Ammon's horn (tissue), 1 donor: ENCODE measurements around the gene ACAN.

Source experiments
- DNase-seq: peaks from one replicate; pipeline ENCODE4 v3.0.0-alpha.2; 2016; ENCODE audit warnings: low spot score

The ACAN gene

DNA sequence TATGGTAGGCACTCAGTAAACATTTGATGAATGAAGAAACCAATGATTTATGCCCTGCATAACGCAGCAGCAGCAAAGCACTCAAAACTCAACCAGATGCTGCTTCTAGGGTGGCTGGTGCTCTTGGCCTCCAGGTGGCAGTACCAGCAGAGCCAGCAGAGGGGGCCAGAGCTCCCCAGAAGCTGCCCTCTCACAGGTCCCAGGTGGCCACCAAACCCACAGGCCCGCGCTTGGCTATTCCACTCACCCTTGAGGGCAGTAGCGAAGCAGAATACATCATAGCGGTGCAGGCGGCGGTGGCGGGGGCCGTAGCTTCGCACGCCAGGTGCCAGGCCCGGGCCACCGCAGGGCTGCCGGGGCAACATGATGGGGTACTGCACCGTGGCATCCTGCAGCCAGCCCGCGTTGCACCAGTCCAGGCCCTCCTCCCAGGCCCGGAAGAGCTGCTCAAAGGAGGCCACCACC is 75.5 kb downstream of the ACAN start:
- DNase-seq: no peak

DNA sequence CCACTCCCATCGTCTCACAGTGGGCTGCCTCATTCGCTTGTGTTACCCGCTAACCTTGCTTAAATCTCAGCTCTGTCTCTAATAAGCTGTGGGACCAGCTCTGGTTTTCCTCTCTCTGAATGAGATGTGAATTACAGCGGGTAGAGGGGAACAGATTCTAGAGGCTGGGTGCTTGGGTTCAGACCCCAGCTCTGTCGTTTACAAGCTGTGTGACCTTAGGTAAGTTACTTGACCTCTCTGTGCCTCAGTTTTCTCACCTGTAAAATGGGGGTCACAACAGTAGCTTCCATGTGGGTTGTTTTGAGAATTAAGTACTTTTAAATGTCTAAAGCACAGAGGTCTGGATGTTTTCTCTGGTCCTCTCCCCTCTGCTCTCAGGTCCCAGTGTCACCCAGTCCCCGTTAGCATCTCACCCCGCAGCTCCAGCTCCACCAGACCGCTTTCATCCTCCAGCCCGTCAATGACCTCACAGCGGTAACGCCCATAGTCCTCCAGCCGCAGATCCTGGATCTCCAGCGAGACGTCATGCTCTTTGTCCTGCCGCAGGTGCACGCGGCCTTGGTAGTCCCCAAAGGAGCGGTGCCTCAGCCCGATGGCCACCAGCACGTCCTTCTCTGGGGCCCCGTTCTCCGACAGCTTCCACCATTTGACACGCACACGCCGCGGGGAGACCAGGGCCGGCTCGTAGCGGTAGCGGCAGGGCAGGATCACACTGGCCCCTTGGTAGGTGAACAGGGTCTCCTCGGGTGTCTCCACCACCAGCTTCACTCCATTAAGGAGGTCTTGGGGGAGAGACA is 77.9 kb downstream of the ACAN start:
- no peak for DNase-seq

DNA sequence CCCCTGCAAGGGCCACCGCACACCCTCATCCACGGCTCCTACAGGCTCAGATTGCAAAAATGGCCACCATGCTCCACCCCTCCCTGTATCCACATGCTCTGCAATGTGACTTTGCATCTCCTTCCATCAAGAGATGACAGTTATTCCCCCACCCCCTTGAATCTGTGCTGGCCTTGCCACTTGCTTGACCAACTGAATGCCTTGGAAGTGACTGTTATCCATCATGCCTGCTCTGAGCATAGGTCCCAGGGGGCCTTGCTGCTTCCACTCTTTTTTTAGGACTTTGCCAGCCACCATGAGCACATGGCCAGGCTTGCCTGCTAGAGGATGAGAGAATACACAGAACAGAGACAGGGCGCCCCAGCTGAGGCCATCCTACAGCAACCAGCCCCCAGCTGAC is 78.5 kb downstream of the ACAN start:
- no peak for DNase-seq

DNA sequence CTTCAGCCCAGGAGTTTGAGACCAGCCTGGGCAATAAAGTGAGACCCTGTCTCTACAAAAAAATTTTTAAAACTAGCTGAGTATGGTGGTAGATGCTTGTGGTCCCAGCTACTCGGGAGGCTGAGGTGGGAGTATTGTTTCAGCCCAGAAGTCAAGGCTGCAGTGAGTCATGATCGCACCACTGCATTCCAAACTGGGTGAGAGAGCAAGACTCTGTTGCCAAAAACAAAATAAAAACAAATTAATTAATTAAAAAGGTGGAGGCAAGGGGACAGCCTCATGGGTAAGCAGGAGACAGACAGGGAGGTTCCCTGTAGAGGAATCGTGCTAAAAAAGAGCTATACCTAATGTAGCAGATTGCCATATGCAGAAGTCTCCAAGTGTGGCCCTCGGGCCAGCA is 79.5 kb downstream of the ACAN start:
- DNase-seq: no peak

DNA sequence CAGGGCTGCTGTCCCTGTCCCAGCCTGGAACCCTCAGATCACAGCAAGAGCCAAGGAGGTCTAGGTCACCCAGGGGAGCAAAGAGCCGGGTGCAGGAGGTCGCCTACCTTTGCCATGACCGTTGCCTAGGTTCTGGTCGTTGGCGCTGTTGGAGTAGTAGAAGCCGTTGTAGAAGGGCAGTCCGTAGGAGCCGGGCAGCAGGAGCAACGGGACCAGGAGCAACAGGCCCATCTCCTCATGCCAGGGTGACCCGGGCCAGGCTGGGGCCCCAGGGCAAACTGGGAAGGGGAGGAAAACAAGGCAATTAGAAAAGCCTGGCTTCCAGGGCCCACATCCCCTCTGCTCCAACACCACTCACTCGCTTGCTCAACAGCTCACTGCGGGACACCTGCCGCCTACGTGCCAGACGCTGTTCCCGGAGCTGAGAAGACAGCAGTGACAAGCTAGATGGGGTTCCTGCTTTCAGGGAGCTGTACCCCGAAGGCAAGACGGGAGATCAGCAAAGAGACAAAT is 83.9 kb downstream of the ACAN start:
- DNase-seq: no peak

DNA sequence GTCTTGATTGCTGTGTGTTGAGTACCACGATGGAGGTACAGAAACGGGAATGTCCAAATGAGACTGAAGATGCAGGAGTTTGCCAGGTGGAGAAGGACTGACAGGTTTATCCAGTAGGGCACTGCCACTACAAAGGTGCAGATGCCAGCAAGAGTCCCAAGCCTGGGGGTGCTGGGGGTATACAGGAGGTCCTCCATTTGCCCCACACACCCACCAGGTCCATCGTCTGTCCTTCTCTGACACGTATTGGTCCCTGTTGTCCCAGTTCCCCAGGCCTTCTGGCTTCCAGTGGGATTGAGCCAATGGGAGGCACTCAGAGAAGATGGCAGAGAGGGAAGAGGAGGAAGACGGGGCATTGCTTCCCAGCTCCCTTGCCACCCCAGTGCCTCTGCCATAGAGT is 85.5 kb downstream of the ACAN start:
- no peak for DNase-seq

DNA sequence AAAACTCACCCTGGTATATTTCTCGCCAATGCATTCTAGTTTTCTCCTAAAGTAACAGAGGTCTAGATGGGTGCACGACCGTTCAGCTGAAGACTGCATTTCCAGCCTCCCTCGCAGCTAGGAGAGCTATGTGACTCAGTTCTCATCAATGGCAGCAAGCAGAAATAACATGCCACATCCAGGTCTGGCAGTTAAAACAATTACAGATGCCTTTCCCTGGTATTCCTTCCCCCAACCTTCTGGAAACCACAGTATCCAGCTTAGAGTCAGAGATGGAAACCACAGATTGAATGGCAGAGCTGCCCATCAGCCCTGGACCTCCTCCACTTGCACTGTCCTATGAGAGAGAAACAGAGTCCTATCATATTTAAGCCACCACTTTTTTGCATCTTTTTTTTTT is 87.3 kb downstream of the ACAN start:
- no peak for DNase-seq

DNA sequence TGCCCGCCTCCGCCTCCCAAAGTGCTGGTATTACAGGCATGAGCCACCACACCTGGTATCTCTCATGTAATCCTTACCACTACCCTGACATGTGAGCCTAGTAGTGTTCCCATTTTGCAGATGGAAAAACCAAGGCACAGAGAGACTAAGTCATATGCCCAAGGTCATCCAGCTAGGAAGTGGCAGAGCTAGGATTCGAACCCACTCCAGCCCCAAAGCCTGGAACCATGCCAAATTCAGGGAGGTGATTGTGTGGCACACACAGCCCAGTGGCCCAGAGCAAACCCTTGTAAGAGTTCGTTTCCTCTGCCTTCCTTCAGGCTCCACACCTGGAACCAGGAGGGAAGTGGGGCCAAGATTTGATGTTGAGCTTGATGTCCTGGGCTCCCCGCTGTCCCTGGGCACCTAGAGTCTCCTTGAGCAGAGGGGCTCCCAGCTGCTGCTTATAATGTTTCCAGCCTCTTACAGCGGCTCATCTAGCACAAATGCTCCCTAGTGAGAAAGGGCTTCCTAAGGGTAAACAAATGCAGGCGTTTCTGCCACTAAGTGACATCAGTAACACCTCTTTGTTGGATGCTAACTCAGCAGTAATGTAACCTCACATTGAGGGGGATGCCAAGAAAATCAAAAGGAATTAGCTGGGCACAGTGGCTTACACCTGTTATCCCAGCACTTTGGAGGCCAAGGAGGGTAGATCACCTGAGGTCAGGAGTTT is 88.5 kb downstream of the ACAN start:
- DNase-seq: no peak

DNA sequence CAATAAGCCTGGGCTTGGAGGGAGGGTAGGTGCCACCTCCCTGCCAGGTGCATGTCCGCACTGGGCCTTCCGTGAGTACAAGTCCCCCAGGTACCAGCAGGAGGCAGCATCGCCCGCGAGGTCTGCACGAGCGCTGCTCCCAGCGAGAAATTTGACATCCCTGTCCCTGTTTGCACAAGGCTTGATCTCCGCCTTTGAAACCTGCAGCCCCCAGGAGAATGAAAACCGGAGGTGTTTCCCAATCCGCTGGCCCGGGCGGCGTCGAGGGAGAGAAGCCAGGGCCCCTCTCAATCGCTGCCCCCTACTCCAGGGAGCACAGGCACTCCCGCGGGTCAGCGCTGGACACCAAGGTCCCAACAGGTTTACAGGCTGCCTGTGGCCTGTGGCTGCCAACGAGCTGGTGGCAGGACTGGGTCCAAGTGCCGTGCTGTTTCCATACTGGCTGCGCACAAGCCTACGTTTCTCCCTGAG is 91.1 kb downstream of the ACAN start:
- DNase-seq: no peak

DNA sequence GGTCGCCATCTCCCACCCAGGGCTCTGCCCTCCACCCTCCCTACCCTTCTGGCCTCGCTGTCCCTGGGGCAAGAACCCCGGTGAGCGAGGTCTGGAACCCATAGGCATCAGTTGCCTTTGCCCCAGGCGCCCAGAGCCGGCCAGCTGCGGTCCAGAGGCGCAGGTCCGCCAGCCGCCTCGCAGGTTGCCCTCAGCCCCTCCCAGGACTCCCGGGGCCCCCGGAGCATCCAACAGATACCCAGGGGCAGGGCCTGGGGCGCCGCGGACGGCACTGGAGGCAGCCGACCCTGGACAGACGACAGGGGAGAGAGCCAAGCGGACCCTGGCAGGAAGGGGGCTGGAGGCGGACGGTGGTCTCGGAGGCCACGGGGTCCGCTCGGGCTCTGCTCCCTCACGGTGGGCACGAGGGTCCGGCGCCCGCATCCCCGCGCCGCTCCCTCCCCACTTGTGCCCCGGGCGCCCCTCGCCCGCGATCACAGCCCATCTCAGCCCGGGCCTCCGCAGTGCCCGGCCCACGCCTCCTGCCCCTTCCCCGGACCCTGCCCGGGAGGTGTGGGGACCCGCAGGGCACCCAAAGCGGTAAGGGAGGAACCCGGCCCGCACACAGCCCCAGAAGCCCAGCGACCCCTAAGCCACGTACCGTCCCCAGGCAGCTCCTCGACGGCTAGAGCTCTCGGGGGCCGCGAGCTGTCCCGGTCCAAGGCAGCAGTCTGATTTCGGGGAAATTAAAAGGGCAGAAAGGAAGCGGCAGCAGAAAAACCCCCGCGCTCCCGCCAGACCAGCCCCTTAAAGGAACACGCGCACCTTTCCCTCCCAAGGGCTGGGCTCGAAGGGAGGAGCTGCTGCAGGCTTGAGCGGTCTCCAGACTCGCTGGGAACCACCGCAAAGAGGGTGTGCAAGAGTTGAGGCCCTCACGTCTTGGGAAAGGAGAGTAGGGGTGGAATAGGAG is 91.9 kb downstream of the ACAN start, which contains the start of gene HAPLN3:
TSS of gene HAPLN3 (minus strand) at position 726 of the 949 bp plus-strand sequence. CDS start 8,246 bp downstream, outside the sequence.
- no peak for DNase-seq

DNA sequence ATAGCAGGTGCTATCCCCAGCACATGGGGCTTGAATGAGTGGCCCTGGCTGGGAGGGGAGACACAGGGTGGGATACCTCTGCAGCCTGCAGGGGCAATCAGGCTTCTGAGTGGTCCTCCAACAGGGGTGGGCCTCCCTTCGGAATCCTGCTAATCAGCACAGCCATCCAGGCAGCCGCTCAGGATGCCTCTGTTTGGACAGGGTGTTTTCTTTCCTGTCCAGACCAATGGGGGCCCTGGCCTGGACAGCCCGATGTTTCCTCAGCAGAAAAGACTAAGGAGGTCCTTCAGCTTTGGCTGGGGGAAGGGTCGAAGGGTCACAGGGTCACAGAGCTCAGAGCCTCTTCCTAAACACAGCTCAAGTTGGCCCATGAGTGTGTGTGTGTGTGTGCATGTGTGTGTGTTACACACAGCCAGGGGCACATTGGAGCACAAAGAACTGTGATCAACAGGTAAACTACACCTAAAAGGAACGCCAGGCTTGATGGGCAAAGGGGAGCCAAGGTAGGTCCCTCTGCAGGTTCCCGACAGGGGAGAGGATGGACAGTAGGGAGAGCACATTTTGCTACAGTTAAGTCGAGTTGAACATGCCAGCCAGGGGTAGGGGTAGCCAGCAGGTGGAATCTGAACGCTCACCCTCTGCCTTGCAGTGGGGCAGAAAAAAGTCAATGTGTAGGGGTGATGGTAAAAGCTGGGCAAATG is 93.2 kb downstream of the ACAN start:
- no peak for DNase-seq

DNA sequence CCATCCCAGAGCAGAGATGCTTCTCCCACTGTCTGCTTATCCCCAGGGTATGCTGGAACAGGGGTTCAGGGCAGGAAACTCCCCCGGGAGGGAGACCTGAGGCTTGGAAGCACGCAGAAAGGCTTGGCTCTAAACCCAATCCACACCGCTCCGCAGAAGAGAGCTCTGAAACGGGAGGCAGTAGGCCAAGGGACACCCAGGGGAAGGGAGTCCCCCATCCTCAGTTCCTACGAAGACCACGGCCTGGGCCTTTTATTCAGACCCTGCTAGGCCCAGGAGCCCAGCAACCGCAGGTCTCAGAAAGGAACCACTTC is 93.9 kb downstream of the ACAN start:
- no peak for DNase-seq

DNA sequence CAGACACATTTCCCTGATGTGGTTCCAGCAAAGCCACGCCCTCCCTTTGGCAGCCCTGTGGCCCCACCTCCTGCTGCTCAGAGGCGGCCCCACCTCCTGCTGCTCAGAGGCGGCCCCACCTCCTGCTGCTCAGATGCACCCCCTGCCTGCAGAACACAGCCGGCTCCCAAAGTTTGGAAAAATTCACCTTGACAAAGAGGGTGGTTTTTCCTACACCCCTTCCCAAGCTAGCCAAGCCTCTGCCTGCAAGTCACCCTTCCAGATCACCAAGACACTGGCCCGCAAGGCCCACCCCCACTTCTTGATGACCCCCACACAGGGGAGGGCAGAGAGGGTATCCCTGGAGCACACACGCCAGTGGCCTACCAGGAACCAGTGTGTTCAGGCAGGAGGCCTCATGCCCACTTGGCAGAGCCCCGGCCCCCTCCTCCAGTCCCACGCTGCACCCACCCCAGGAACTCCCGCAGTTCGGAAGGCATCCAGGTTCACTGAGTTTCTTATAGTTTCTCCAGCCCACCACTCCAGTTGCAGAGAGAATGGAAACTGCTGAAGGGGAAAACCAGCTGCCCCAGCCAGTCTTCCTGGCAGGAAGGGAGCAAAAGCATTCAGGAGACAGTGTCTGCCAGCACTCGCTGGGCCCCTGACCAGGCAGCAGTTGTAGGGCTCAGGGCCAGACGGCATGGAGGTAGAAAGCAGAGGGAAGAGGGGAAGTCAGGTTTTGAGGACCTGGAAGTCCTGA is 94.4 kb downstream of the ACAN start:
- DNase-seq: peak; percentile 69

DNA sequence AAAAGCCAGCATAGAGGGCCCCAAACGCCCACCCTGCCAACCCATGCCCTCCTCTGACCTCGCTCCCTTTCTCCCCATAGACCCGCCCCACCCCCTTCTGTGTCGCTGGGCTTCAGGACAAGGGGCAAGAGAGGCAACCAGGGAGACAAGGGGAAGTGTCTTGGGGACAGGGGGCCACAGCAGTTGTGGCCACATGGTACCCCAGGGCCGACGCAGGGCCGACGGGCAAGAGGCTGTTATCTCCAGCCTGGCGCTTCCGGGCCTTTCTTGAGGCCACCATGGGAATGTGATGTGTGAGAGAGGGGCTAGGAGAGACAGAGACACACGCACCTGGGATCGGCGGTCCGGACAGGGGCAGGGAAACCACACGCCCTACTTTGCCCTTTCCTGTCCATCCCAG is 95.5 kb downstream of the ACAN start:
- DNase-seq: no peak

DNA sequence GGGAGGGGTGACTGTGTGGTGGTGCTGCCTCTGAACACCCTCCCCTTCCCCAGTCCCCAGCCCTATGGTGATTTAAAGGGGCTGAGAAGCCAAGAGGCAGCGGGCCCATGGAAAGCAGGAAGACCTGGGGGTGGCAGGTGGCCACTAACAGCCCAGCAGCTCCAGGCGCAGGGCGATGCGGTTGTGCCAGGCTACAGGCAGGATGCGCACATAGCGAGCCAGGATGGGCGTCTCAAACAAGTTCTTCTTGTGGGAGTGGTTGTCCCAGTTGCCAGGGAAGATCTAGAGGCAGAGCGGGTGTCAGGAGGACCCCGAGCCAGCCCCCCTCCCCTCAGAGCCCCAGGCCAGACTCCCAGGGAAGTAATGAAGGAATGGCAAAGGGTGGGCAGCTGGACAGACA is 96.0 kb downstream of the ACAN start:
- DNase-seq: no peak

DNA sequence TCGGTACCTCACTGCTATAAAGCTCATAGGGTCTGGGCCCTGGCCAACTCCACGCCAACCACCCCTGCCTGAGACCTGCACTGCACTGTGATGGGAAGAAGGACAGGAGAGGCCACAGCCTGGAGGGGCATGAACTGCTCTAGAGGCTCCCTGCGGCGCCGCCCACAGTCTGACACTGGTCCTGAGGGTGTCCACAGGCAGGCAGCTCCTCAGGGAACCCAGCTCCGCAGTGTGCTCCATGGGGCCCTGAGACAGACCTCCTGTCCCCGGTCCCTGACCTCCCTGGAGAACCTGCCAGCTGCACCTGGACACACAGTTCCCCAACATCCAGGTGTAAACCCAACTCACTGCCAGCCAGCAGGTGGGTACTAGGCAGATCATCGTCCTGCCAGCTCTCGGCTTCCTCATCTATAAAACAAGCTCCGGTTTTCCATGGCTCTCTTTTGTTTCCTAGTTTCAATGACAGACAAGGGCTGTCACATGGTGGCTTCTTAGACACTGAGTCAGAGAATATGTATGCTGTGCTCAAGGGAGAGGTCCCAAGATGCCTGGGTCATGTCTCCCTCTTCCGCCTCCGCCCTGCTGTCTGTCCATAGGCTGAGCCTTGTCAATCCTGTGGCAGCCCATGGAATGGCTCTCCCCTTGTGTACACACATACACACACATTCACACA is 97.2 kb downstream of the ACAN start:
- no peak for DNase-seq

DNA sequence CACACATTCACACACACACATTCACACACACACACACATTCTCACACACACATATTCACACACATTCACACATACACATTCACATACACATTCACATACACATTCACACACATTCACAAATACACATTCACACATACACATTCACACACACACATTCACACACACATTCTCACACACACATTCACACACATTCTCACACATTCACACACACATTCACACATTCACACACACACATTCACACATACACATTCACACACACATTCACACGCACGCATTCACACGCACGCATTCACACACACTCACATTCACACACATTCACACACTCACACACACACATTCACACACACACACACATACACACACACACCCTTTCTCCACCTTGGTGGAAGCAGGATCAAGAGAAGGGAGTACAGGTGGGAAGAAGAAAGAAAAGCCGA is 97.8 kb downstream of the ACAN start:
- no peak for DNase-seq

DNA sequence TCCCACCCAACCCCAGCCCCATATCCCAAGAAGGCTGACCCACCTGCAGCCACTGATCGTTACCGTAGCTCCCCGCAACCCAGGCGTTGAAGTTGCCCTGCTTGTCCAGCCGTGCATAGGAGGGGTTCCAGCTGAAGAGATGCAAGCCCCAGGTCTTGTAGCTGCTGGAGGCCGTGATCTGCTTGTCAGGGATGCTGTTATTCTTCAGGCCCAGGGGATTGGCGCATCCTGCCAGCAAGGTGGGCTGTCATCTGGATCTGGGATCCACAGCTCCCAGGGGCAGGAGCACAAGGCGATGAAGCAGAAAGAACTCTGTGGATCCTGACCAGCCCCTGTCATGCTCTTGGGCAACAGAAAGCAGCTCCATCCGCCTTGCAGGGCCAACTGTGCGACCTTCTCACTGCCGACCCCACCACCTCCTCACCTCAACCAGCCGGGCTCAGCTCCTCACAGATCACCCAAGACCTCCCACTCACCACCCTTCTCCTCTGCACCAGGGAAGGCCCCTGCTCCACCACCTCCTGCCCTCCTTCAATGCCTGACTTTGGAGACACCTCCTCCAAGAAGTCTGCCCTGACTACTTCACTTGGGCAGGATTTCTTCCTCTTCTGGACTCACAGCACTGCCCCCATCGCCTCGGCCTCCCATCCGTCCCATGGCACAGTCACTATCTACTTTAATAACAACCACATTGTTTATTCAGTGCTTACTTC is 98.4 kb downstream of the ACAN start:
- DNase-seq: no peak

DNA sequence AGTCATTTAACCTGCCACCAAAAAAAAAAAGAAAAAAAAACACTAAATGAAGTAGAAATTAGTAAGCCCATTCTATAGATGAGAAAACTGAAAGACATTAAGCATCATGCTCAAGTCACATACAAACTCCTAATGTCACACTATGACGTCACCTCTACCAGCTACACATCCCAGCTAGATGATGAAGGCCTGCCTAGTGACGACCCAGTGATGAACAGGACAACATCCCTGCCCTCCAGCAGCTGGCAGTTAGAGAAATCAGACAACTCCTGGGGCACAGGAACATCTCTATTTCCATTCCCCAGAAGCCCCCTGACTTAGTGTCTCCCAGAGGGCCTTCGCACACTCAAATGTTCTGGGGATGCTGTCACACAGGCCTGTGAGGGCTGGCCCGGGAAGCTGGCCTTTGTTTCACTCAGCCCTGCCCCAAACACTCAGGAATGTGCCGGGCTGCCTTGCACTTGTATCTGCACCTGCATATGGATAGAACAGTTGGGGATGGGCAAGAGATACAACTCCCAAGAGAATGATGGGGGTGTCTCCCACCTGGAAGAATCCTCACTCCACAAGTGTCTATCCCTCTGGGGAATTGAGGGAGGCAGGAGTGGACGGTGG is 99.1 kb downstream of the ACAN start:
- no peak for DNase-seq
